RWPE1 (cell line): Measurements from ENCODE around the gene IARS2.
"Not testable (repeated sequence)": the region's sequence is repeated elsewhere in the genome, so short reads cannot be mapped to it uniquely, and the experiment has no call there.

Experiments used
- CTCF ChIA-PET: fragments of 350-600 bp; sonication (Branson Sonifier 250); formaldehyde crosslinking; extraction: SDS; loops from one replicate; lab custom pipeline; 2021; lab: Yijun Ruan, JAX
- POLR2A ChIA-PET: fragments of 400-600 bp; formaldehyde crosslinking; extraction: SDS; loops from one replicate; lab custom pipeline; 2020; ENCODE audit warnings: antibody characterized with exemption; ENCODE audit not compliant: low non-redundant PET; lab: Yijun Ruan, JAX
- DNase-seq: peaks from one replicate; pipeline ENCODE4 v3.0.0; 2012; ENCODE audit warnings: low spot score
- H3K27ac ChIP-seq: fragments of 450-650 bp; 2 replicates; pipeline ENCODE4 v1.5.1; 2017
- TF ChIP-seq, protein P1 (sequence below): fragments of 450-650 bp; conservative IDR thresholded peaks from 2 replicates; pipeline ENCODE4 v1.5.1; 2017; ENCODE audit warnings: low read depth, mild to moderate bottlenecking

IARS2 gene

DNA sequence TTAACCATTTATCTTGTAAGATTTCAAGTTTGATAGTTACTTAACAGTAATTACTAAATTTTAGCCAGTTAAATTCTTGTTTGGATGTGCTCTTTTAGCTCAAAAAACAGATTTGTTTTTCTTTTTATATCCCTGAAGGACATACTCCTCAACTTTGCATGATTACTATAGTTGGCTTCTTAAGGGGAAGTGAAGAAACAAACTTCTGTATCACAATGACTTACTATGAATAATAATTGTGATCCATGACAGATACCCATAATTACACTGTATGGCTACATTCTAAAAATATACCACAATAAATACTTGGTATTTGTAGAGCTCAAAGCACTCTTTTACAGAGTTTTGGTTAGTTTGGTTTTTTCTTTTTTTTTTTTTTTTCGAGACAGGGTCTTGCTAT is 55.8 kb downstream of the IARS2 start:
- ChIA-PET POLR2A (interaction anchor here (0.6 to 0.7 kb wide), 2 partner anchors 47 to 275 kb away, joined by 3 read pairs; no protein-coding TSS in a partner anchor), CTCF (no interaction called here)
- no peak overlapping the region for H3K27ac ChIP-seq
- no peak for DNase-seq
- TF ChIP-seq, protein P1, sequence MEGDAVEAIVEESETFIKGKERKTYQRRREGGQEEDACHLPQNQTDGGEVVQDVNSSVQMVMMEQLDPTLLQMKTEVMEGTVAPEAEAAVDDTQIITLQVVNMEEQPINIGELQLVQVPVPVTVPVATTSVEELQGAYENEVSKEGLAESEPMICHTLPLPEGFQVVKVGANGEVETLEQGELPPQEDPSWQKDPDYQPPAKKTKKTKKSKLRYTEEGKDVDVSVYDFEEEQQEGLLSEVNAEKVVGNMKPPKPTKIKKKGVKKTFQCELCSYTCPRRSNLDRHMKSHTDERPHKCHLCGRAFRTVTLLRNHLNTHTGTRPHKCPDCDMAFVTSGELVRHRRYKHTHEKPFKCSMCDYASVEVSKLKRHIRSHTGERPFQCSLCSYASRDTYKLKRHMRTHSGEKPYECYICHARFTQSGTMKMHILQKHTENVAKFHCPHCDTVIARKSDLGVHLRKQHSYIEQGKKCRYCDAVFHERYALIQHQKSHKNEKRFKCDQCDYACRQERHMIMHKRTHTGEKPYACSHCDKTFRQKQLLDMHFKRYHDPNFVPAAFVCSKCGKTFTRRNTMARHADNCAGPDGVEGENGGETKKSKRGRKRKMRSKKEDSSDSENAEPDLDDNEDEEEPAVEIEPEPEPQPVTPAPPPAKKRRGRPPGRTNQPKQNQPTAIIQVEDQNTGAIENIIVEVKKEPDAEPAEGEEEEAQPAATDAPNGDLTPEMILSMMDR, result no peak

DNA sequence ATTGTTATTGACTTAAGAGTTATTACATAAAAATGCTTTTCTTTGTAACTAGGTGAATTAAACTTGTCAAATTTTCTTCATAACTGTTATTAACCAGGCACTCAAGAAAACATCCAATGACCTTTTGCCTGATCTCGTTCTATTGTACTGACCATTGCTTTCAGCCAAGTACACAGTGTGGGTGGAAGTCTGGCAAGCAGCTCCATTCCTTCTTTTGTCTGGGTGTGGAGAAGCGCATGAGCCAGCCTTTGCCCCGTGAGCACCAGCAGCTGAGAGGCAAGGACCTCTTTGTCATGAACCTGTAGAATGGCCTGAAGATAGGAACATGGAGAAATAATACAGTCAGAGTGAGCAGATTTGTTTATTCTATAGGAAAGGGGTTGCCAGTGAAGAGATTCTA is 57.5 kb downstream of the IARS2 start:
- ChIA-PET POLR2A (no interaction called here), CTCF (no interaction called here)
- TF ChIP-seq, protein P1, result no peak
- no peak for DNase-seq
- no peak overlapping the region for H3K27ac ChIP-seq

DNA sequence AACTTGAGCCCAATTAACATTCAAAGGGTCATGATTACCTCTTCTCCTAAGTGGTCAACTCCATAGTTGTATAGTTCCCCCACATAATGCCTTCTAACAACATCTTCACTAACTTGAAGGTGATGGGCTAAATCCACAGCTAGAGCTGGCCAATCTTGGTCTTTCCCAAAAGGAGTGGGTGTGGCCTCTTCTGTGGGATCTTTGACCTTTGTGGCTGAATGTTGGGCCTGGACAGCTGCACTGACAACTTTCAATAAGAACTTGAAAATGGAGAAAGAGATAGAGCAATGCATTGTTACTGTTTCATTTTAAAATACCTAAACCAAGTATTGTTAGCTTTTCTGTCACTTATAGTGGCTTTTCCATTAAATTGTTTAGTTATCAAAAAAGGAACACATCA is 59.2 kb downstream of the IARS2 start:
- no peak overlapping the region for H3K27ac ChIP-seq
- no peak for DNase-seq
- ChIA-PET CTCF (interaction anchor here (0.6 to 1.6 kb wide), 2 partner anchors 9 to 66 kb away, joined by 4 read pairs; no protein-coding TSS in a partner anchor), POLR2A (no interaction called here)
- TF ChIP-seq, protein P1, result no peak

DNA sequence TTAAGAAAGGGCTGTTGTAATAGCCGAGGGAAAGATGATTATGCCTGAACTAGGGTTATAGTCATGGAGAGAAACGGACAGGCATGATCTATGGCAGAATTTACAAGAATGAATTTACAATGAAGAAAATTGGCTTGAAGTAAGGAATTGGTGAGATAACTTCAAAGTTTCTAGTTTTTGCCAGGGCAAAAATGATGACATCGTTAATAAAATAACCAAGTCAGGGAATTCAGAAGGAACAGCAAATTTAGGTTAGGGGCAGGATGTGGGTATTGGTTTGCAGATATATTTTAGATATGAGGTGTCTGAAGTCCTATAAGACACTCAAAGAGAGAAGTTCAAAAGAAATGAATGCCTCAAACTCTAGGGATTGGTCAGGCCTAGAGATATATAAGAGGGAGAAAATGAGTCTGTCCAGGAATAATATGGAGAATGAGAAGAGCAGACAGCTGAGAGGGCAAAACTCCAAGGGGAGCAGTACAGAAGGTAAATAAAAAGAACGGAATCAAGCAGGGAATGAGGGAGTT is 62.8 kb downstream of the IARS2 start:
- H3K27ac ChIP-seq, result no peak overlapping the region
- ChIA-PET POLR2A (no interaction called here), CTCF (no interaction called here)
- no peak for DNase-seq
- TF ChIP-seq, protein P1, result no peak

DNA sequence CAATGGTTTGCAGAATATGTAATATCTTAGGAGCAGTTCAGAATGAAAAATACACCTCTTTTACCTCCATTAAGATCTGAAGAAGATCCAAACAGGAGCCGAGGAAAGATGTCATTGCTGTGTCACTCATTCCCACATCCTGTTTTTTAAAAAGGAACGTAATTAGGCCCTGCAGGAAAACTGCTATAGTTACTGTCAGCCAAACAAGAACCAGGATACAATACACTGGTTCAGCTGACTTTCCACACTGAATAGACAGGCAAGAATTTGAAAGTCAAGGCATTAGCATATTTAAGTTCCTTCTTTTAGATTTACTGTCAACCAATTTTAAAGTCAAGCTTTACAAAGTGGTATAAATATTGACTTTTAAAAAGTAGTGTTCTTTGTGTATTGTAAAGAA is 63.8 kb downstream of the IARS2 start:
- TF ChIP-seq, protein P1, result no peak
- CTCF ChIA-PET, result interaction anchor here (0.8 kb wide), 1 partner anchor 9 kb away, joined by 3 read pairs; no protein-coding TSS in a partner anchor
- POLR2A ChIA-PET, result no interaction called here
- DNase-seq, result no peak
- no peak overlapping the region for H3K27ac ChIP-seq

DNA sequence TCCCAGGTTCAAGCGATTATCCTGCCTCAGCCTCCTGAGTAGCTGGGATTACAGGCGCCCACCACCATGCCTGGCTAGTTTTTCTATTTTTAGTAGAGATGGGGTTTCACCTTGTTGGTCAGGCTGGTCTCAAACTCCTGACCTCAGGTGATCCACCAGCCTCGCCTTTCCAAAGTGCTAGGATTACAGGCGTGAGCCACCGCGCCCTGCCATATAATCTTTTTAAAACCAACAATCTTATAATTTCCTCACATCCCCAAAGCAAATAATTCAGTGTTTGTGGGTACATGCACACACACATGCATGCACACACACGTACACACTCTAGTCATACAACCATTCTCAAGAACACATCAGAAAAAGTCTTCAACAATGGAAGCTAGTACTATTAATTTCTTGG is 64.6 kb downstream of the IARS2 start:
- CTCF ChIA-PET, result interaction anchor here (0.5 to 0.8 kb wide), 2 partner anchors 8 to 272 kb away, joined by 3 read pairs; no protein-coding TSS in a partner anchor
- DNase-seq, POLR2A ChIA-PET, H3K27ac ChIP-seq: not testable (repeated sequence)

DNA sequence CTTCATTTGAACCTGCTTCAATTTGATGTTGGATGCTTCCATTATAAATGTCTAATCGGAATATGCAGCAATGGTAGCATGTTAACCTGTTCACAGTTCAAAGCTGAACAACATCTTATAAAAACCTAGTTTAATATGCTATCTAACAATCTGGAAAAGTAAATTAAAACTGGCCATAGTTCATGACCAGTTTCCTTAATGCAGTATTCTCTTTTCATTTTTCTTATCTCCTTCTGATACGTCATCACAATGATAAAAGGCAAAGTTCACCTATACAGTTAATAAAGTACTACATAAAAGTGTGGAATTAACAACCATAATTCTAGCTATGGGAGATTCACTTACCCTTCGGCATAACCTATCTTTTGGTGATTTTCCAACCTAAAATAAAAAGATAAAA is 65.1 kb downstream of the IARS2 start:
- no peak for DNase-seq
- ChIA-PET CTCF (interaction anchor here (0.5 kb wide), 1 partner anchor 271 kb away, joined by 3 read pairs; no protein-coding TSS in a partner anchor), POLR2A (no interaction called here)
- TF ChIP-seq, protein P1, result no peak
- no peak overlapping the region for H3K27ac ChIP-seq
